ENCODE data around the gene RNF13. TPM values are rescaled to one million over a fixed set of nuclear protein-coding genes. Genes with fewer than 3 reads are reported as not detected.

RNF13 gene
- total RNA-seq, 1 experiment from 2014 or later, result 76.9 TPM

DNA sequence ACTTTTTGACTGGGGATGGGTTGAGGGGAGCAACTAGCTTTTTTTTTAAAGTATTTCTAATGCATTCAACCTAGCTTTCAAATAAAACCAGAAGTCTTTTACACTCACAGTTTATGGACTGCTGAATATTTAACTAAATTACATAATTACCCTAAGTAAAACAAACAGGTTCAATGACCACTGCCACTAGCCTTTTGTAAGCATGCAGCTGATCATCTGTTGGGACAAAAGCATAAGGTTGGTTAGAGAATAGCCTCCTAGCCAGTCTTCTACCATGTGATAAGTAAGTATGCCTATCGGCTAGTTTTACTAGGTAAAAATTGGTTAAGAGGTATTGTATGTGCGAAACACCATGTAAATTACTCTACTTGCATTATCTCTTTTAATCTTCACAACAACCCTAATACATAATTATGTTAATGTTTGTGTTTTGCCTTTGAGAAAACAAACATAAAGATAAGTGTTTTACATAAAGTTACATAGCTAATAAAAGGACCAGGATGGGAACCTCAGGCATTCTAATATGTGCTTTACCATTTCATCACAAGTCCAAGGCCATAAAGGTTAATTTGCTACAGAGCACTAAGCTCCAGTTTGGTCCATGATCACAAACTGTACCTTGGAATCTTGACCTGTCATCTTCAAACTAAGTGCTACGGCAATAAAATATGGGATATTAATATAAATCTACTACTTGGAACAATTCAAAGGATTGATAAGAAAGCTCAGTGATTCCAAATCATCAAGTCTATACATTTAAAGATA, 144.5 kb downstream of the RNF13 start:
- Histone ChIP-seq H3K27ac (ENCODE audit: low read length) (no peak overlapping the region), H3K4me1 (ENCODE audit: control insufficient read depth, insufficient read depth, low read length) (0 out of 2 replicates have a peak, but pooled peaks cover 4% of the 10 kb centered on the region), H3K27me3 (ENCODE audit: control insufficient read depth, insufficient read depth, low read length) (no peaks in the 10 kb centered on the region), H3K9me3 (ENCODE audit: control insufficient read depth, insufficient read depth, low read depth, low read length) (no peaks in the 10 kb centered on the region), H3K4me3 (ENCODE audit: low read depth in 2 of 2, low read length in 2 of 2) (no peak overlapping the region), H3K36me3 (ENCODE audit: control insufficient read depth, insufficient read depth, low read length) (peaks cover 21% of the 10 kb centered on the region)
- CTCF ChIA-PET, result no interaction called here
- no peak for TF ChIP-seq POLR2AphosphoS5 (IDR thresholded peaks at IDR 0.05; ENCODE audit: low read depth, low read length)
- DNase-seq (ENCODE audit: low read depth, low spot score), result no peak
- ATAC-seq, result no peak
- intact Hi-C loops (cut with micrococcal nuclease; ENCODE audit: unreplicated experiment) (no loop called here), in situ Hi-C loops (cut with HindIII; ENCODE audit: low pct_unique_long_range_greater_than_20kb, low sequenced_read_pairs) (no loop called here)
- no TSS peak for BruUV-seq (replicated peaks)
- POLR2A ChIA-PET, result no interaction called here

DNA sequence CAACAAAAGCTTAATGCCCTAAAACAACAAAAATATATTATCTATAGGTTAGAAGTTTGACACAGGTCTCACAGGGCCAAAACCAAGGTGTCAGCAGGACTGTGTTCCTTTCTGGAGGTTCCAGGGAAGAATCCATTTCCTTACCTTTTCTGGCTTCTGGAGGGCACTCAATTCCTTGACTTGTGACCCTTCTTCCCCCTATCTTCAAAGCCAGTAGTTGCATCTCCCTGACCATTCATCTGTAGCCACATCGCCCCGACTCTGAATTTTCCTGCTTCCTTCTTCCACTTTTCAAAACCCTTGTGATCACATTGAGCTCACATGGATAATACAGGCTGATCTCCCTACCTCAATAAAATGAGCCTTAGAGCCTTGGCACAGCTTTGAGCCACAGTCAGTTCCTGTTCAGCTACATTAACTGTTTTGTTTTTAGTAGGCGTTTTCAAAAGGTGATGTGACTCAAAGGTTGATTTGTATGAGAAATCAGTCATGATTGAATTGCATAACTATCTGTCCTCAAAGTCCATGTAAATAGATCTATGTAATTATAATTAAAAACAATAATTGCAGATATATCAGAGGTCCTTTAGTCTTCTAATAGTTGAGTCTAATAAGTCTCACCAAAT, 145.3 kb downstream of the RNF13 start:
- Histone ChIP-seq H3K27me3 (ENCODE audit: control insufficient read depth, insufficient read depth, low read length) (no peaks in the 10 kb centered on the region), H3K4me3 (ENCODE audit: low read depth in 2 of 2, low read length in 2 of 2) (no peak overlapping the region), H3K9me3 (ENCODE audit: control insufficient read depth, insufficient read depth, low read depth, low read length) (no peaks in the 10 kb centered on the region), H3K36me3 (ENCODE audit: control insufficient read depth, insufficient read depth, low read length) (peaks cover 28% of the 10 kb centered on the region), H3K27ac (ENCODE audit: low read length) (no peak overlapping the region), H3K4me1 (ENCODE audit: control insufficient read depth, insufficient read depth, low read length) (0 out of 2 replicates have a peak, but pooled peaks cover 4% of the 10 kb centered on the region)
- no TSS peak for BruUV-seq (replicated peaks)
- no peak for TF ChIP-seq POLR2AphosphoS5 (IDR thresholded peaks at IDR 0.05; ENCODE audit: low read depth, low read length)
- TF ChIP-seq SIN3A (IDR thresholded peaks at IDR 0.05; ENCODE audit: borderline replicate concordance, insufficient read depth, low read depth, low read length), result no peak
- in situ Hi-C loops (cut with HindIII; ENCODE audit: low pct_unique_long_range_greater_than_20kb, low sequenced_read_pairs), result no loop called here
- intact Hi-C loops (cut with micrococcal nuclease; ENCODE audit: unreplicated experiment), result no loop called here
- POLR2A ChIA-PET, result no interaction called here
- CTCF ChIA-PET, result no interaction called here
- ATAC-seq (no peak; the same call in 1 of the 2 replicates), DNase-seq (ENCODE audit: low read depth, low spot score) (no peak)

DNA sequence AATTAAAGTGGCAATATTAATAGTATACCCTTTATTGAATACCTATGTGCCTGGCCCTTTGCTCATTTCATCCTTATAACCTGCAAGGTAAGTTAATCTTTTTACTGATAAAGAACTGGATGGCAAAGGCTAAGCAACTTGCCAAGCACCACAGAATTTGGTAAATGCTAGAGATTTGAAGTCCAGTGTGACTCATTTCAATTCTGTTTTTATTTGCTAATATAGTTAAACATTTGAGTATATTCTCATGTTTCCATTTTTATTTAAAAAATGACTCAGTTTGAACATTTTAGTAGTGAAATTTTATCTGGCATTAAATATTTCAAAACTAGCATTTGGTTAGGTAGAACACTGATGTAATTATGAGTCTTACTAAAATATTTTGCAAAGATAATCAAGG, 146.4 kb downstream of the RNF13 start:
- no peaks in the 10 kb centered on the region for H3K27me3 ChIP-seq (ENCODE audit: control insufficient read depth, insufficient read depth, low read length)
- H3K27ac ChIP-seq (ENCODE audit: low read length), result no peak overlapping the region
- H3K9me3 ChIP-seq (ENCODE audit: control insufficient read depth, insufficient read depth, low read depth, low read length), result no peaks in the 10 kb centered on the region
- TF ChIP-seq POLR2AphosphoS5 (IDR thresholded peaks at IDR 0.05; ENCODE audit: low read depth, low read length) (no peak), TCF7L2 (IDR thresholded peaks at IDR 0.05; ENCODE audit: low read depth, low read length) (no peak), SIN3A (IDR thresholded peaks at IDR 0.05; ENCODE audit: borderline replicate concordance, insufficient read depth, low read depth, low read length) (no peak)
- TF ChIP-seq, protein P1, sequence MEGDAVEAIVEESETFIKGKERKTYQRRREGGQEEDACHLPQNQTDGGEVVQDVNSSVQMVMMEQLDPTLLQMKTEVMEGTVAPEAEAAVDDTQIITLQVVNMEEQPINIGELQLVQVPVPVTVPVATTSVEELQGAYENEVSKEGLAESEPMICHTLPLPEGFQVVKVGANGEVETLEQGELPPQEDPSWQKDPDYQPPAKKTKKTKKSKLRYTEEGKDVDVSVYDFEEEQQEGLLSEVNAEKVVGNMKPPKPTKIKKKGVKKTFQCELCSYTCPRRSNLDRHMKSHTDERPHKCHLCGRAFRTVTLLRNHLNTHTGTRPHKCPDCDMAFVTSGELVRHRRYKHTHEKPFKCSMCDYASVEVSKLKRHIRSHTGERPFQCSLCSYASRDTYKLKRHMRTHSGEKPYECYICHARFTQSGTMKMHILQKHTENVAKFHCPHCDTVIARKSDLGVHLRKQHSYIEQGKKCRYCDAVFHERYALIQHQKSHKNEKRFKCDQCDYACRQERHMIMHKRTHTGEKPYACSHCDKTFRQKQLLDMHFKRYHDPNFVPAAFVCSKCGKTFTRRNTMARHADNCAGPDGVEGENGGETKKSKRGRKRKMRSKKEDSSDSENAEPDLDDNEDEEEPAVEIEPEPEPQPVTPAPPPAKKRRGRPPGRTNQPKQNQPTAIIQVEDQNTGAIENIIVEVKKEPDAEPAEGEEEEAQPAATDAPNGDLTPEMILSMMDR (IDR thresholded peaks at IDR 0.05), result no peak
- TF ChIP-seq, protein P2, sequence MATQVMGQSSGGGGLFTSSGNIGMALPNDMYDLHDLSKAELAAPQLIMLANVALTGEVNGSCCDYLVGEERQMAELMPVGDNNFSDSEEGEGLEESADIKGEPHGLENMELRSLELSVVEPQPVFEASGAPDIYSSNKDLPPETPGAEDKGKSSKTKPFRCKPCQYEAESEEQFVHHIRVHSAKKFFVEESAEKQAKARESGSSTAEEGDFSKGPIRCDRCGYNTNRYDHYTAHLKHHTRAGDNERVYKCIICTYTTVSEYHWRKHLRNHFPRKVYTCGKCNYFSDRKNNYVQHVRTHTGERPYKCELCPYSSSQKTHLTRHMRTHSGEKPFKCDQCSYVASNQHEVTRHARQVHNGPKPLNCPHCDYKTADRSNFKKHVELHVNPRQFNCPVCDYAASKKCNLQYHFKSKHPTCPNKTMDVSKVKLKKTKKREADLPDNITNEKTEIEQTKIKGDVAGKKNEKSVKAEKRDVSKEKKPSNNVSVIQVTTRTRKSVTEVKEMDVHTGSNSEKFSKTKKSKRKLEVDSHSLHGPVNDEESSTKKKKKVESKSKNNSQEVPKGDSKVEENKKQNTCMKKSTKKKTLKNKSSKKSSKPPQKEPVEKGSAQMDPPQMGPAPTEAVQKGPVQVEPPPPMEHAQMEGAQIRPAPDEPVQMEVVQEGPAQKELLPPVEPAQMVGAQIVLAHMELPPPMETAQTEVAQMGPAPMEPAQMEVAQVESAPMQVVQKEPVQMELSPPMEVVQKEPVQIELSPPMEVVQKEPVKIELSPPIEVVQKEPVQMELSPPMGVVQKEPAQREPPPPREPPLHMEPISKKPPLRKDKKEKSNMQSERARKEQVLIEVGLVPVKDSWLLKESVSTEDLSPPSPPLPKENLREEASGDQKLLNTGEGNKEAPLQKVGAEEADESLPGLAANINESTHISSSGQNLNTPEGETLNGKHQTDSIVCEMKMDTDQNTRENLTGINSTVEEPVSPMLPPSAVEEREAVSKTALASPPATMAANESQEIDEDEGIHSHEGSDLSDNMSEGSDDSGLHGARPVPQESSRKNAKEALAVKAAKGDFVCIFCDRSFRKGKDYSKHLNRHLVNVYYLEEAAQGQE (IDR thresholded peaks at IDR 0.05; ENCODE audit: insufficient read depth in 1 of 2, low read depth in 2 of 2, low read length in 1 of 2), result no peak
- intact Hi-C loops (cut with micrococcal nuclease; ENCODE audit: unreplicated experiment), result no loop called here
- no TSS peak for BruUV-seq (replicated peaks)
- peaks cover 10% of the 10 kb centered on the region; the same call in 1 of the 2 replicates for H3K4me1 ChIP-seq (ENCODE audit: control insufficient read depth, insufficient read depth, low read length)
- ATAC-seq, result no peak
- no peak for DNase-seq (ENCODE audit: low read depth, low spot score)
- peaks cover 39% of the 10 kb centered on the region for H3K36me3 ChIP-seq (ENCODE audit: control insufficient read depth, insufficient read depth, low read length)
- ChIA-PET POLR2A (no interaction called here), CTCF (no interaction called here)
- no peak overlapping the region for H3K4me3 ChIP-seq (ENCODE audit: low read depth in 2 of 2, low read length in 2 of 2)
- in situ Hi-C loops (cut with HindIII; ENCODE audit: low pct_unique_long_range_greater_than_20kb, low sequenced_read_pairs), result no loop called here

Measured in Panc1 (cell line).